ENCODE data around the gene WDR5.
A peak's percentile ranks its signal among the peaks of the same experiment; 100 is the strongest.
"Not testable (repeated sequence)": the region's sequence is repeated elsewhere in the genome, so short reads cannot be mapped to it uniquely, and the experiment has no call there.

WDR5 gene

DNA sequence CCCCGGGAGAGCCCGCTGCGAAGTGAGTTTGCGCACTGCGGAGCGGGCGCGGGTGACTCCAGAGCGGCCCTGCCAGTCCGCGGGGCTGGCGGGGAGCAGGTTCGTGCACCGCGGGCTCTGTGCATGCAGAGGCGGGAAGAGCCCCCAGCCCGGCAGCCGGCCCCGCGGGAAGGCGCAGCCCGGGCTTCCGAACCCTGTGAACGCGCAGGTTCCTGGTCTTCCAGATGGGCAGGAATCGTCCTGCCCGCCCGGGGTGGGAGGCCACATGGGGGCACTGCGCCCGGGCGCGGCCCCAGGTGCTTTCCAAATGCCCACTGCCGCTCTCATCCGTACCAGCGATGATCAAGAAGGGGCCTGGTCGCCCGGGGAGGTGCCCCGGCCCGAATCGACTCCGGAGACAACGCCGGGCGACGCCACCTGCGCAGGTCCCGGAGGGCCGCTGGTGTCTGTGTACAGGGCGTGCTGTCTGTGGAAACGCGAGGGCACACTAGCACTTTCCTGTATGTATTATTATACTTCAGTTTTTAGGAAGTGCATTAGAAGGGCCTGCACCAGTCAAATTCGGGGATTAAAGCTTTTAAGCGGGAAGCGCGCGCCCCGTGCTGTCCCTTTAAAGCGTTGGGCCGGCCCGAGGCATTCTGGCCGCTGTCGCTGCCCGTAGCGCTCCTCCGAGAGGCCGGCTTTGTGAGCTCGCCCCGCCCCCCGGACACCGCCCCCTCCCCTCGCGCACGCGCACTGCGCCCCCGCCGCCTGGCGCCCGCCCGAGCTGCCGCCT lies at the start of gene WDR5:
TSS of gene WDR5 (plus strand) at position 740 of the 775 bp plus-strand sequence. CDS start 3,796 bp downstream, outside the sequence.
- peak; percentile 65 to 87 for DNase-seq

DNA sequence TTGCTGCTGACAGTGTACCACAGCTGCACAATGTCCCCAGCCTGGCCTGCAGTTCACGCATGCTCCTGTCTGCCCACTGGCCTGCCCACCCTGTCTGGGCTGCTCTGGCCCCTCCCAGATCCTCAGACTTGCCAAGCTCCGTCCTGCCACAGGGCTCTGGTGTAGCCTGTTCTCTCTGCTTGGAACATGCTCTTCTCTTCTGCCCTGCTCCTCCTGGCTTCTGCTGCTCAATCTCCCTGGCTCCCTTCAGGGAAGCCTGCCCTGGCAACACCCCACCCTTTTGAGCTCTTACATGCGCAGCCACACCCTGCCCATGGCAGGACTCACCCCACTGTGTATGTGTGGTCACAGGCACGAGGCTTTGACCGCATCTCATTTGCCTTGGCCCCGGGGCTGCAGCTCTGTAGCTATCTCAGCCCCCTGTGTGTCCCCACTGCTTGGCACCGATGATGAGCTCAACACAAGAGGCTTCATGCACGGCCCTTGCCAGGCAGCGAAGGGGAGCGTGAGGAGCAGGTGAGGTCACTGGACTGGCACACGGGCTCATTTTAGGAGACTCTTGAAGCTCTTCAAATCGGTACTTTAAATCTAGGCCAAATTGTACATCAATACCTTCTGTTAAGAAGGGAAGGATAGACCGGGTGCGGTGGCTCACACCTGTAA lies 47.7 kb upstream of the WDR5 start:
- DNase-seq = no peak

DNA sequence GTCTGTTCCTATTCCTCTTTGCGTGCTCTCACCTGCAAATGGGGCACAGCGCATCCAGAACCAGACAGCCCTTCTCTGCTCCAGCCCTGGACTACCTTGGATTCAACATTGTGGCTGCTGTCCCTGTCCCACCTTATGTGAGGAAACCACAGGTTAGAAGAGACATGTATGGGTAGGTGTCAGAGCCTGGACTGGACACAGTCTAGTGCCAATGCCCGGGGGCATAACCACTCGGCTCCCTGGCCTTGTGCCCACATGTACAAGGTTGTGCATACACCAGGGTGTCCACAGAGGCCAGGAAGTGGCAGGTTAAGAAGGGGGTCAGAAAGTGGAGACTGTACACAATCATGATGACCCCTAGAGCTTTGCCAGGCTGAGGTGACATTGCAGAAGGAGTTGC lies 45.9 kb upstream of the WDR5 start:
- DNase-seq = no peak

DNA sequence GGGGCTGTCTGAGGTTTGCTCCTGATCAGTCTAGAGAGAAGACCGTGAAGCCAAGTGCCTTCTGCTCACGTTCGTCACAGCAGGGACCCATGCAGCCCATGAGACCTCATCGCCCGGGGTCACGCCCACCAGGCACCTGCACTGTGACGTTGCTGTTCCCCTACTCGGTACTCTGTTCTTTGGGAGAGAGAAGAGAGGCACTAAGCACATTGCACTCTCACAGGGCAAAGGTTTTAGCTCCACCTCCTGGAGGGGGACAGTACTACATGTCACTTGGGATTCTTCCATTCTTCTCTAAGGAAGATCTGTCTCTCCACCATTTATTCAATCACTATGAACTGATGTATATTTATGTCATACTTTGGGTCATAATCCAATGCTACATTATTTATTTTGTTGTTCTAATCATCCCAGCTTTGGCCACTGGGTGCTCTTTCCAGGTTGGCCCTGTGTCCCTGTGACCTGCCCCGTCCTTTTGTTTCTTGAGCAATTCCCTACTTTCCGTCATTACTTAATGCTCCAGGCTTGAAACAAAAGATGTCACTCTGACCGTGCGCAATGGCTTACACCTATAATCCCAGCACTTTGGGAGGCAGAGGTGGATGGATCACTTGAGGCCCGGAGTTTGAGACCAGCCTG lies 36.6 kb upstream of the WDR5 start:
- DNase-seq = no peak

DNA sequence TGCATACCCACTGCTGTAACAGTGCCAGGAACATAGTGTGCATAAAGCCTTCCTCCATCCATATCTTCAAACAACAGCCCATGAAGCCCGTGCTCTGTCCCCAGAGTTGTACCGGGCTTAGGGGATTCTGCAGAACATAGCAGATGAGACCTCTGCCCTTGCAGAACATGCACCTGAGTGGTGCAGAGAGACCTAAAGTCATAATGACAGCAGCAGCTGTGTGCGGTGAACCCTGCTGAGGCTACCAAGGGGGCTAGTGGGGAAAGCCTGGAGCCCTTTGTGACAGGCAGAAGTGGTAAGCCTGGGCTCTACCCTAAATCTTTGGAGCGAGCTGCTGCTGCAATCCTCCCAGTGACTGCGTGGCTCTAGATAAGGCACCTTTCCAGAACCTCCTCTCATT lies 35.8 kb upstream of the WDR5 start:
- no peak for DNase-seq

DNA sequence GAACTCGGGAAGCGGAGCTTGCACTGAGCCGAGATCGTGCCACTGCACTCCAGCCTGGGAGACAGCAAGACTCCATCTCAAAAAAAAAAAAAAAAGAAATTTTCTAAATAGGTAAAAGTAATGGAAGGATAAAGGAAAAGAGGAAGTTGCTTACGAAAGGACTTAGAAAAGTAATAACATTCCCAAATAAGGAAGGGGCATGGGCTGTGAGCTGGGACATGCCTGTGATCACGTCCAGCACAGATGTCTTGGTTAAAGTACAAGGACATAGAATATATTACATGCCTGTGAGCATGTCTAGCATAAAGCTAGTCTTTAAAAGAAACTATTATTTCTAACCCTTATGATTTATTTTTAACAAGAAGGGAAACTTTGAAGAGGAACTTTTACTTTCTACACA lies 34.7 kb upstream of the WDR5 start:
- DNase-seq = not testable (repeated sequence)

DNA sequence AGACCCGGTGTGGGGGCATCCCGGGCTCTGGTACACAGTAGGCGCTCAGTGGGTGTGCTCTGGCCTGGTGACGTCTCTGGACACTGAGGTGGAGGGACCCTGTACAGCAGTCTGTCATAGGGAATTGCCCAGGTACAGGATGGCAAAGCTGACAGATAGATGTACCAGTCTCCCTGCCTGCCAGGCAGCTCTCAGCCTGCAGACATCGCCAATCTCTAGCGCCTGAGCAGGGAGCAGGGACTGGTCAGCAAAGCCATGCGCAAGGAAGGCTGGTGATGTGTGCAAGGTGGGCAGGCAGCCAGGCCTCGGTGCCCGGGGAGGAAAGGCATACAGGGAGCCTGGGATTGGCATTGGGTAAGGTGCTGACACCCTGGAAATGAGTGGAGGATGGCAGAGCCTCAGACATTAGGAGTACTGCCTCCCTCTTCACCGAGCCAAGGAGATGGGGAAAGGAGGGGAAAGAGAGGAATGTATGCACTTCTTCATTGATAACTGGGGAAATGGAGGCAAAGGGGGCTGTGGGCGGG lies 34.2 kb upstream of the WDR5 start:
- DNase-seq = no peak

DNA sequence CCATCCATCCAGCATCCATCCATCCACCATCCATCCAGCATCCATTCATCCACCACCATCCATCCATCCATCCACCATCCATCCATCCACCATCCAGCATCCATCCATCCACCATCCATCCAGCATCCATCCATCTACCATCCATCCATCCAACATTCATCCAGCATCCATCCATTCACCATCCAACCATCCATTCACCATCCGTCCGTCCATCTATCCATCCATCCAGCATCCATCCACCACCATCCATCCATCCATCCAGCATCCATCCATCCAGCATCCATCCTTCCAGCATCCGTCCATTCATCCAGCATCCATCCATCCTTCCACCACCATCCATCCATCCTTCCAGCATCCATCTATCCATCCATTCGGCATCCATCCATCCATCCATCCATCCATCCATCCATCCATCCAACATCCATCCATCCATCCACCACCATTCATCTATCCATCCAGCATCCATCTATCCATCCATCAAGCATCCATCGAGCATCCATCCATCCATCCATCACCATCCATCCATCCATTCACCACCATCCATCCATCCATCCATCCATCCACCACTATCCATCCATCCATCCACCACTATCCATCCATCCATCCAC lies 32.4 kb upstream of the WDR5 start:
- no peak for DNase-seq

DNA sequence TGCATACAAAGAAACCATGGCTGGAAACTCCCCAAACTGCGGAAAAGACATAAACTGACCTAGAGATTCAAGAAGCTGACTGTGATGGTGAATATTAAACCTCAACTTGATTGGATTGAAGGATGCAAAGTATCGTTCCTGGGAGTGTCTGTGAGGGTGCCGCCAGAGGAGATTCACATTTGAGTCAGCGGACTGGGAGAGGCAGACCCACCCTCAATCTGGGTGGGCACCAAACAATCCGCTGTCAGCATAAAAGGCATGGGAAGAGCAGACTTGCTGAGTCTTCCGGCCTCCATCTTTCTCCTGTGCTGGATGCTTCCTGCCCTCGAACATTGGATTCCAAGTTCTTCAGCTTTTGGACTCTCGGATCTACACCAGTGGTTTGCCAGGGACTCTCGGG lies 24.8 kb upstream of the WDR5 start:
- no peak for DNase-seq

DNA sequence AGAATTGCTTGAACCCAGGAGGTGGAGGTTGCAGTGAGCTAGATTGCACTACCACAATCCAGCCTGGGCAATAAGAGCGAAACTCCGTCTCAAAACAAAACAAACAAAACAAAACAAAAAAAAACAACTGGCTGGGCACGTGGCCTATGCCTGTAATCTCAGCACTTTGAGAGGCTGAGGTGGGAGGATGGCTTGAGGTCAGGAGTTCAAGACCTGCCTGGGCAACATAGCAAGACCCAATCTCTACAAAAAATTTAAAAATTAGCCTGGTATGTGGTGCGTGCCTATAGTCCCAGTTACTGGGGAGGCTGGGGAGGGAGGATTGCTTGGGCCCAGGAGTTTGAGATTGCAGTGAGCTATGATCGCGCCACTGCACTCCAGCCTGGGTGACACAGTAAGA lies 23.3 kb upstream of the WDR5 start:
- no peak for DNase-seq

DNA sequence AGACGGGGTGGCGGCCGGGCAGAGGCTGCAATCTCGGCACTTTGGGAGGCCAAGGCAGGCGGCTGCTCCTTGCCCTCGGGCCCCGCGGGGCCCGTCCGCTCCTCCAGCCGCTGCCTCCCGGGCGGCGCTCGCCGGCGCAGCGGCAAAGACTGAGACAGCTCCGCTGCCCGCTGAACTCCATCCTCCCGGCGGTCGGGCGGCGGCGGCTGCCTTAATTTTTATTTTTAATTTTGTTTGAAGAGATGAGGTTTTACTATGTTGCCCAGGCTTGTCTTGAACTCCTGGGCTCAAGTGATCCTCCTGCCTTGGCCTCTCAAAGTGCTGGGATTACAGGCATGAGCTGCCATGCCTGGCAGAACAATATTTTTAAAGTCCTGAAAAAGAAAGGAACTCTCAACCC lies 16.9 kb upstream of the WDR5 start:
- not testable (repeated sequence) for DNase-seq

DNA sequence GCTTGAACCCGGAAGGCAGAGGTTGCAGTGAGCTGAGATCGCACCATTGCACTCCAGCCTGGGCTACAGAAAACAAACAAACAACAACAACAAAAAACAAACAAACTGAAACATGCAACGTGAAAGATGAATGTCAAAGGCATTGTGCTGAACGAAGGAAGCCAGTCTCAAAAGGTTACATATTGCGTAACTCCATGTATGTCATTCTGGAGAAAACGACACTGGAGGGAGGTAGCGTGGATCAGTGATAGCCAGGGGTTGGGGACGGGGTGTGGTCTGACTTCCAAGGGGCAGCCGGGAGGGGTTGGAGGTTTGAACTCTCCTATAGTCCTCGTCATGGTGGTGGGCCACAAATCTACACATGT lies 12.1 kb upstream of the WDR5 start:
- DNase-seq = no peak

DNA sequence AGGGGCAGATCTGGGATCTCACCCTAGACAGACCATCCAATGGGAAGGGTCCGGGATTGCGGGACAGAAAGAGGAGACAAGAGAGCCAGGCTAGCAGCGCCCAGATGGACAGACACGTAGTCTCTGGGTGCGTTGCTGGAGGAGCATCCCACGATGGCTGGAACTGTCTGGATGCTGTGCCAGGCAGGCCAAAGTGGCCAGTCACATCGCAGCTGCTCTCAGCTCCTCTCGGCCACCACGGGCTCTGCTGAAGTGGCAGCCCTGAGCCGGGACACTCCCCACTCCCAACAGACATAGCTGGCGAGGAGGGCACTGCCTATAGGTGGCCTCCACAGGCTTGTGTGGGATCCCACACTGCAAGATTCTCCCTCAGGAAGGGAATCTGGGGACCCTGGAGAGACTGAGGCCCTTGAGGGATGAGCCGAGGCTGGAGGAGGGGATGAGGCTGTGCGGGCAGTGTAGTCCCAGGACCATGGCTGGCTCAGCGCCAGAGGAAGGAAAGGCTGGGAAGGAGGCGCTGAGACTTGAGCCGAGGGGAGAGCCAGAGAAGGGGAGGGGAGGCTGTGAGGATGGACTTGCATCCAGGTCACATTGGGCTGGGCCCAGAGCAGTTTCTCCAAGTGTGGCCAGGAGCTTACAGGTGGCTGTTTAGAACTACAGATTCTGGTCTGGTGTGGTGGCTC lies 10.3 kb upstream of the WDR5 start:
- DNase-seq = no peak

DNA sequence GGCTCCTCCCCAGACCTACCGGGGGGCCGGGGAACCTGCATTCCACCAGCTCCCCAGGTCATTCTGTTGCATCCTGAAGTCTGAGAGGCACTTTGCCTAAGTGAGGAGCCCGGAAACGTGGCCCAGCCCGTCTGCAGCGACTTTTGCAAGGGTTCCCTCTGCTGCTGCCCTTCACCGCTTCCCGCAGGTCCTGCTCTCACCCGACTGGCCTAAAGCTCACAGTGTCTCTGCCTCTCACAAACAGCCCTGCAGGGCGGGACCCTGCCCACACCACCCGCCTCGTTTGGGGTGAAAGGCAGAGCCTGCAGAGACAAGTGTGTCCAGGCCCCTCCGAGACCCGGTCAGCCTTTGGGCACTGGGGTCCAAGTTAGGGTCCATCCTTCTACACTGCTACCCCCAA lies 9.5 kb upstream of the WDR5 start:
- DNase-seq = no peak

DNA sequence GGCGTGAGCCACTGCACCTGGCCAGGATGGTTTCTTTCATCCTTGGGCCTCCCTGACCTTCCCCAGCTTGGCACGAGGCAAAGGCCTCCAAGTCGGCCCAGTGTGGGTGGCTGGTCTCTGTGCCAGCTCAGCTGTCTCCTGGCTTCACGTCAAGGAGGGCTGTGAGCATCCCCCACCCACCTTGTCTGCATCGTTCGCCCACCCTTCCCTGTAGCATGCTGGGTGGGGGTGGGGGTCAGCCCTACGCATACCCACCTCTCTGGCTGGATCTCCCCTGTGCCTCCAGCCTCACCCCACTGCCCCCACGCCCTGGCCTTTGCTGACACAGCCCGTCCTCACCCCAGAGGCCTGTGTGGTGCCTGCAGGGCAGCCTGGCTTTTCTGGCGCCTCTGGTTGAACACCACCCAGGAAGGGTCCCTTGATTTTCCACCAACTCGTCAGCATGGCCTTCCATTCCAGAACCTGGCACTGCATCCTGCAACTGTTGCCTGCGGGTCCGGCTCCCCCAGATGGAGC lies 8.8 kb upstream of the WDR5 start:
- no peak for DNase-seq

DNA sequence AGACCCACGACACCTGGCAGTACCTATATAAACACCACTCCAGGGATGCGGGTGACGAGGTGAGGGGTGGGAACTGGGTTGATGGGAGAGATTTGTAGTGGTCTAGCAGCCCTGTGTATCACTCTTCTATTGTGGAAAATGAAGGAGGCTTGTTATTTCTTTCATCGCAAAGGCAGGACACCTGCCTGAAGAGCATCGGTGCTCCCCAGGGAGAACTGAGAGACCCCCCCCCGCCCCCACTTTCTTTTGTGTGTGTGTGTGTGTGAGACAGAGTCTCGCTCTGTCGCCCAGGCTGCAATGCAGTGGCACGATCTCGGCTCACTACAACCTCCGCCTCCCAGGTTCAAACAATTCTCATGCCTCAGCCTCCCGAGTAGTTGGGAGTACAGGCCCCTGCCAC lies 8.3 kb upstream of the WDR5 start:
- DNase-seq = no peak

DNA sequence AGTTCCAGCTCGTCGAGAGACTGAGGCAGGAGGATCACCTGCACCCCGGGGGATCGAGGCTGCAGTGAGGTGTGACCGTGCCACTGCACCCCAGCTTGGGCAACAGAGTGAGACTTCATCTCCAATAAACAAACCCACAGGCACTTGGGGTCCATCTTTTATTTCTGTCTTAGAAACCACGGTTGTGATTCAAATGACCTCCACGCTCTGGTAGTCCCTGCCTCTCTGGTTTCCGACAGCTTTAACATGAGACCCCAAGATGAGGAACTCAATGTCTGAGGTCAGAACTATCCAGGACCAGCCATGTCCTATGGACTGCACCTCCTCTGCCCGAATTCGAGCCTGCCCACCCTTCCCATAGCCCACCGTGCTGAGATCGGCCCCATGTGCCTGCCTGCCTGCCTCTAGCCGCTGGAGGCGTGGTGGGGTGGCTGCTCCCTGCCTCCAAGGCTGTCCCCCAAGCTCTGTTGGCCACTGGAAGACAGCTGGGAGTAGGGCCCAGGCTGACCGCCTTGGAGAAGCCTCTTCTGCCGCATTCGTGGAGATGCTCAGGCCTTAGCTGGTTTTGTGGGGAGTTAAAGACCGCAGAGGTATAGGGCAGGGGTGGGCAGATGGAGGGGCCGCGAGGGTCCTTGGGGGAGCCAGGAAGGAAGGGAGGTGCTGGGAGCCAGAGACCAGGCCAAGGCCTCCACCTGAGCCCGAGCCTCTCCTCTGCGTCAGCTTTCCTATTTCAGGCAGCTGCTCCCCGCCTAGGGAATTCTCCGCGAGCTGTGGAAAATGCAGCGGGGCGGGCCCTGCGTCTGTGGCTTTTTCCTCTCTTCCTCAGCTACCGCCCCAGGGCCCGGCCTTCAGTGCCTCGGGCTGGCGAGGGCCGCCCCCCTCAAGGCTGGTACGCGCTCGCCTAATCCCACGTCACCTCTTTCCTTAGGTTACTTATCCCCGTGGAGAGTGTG lies 6.9 kb upstream of the WDR5 start:
- no peak for DNase-seq

DNA sequence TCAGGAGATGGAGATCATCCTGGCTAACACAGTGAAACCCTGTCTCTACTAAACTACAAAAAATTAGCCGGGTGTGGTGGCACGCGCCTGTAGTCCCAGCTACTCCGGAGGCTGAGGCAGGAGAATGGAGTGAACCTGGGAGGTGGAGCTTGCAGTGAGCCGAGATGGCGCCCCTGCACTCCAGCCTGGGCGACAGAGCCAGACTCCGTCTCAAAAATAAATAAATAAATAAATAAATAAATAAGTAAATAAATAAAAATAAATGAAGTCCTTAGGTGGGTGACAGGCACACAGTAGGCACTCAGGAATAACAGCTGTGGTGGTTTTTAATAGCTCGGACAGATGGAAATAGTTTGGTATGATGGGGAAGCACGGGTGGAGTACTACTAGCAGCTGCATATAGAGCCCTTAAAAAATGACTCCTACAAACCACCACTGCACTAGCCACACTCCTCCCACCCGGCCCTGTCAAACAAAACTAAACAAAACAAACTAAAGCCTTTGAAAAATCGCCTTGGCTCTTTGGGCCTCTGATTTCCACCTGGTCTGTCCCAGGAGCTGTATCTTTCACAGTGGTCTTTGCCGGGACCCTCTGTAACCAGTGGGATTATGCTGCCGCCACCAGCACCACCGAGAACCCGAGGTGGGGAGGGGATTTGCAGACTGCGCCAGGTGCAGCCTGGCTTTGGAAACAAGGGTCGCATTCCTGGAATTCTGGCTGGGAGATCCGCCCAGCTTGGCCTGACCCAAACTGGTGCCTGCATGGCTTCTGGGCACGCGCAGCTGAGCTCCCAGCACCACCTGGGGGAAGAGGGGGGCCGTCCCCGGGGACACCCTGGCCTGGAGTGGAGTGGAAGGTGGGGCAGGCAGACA lies 5.1 kb upstream of the WDR5 start:
- no peak for DNase-seq

DNA sequence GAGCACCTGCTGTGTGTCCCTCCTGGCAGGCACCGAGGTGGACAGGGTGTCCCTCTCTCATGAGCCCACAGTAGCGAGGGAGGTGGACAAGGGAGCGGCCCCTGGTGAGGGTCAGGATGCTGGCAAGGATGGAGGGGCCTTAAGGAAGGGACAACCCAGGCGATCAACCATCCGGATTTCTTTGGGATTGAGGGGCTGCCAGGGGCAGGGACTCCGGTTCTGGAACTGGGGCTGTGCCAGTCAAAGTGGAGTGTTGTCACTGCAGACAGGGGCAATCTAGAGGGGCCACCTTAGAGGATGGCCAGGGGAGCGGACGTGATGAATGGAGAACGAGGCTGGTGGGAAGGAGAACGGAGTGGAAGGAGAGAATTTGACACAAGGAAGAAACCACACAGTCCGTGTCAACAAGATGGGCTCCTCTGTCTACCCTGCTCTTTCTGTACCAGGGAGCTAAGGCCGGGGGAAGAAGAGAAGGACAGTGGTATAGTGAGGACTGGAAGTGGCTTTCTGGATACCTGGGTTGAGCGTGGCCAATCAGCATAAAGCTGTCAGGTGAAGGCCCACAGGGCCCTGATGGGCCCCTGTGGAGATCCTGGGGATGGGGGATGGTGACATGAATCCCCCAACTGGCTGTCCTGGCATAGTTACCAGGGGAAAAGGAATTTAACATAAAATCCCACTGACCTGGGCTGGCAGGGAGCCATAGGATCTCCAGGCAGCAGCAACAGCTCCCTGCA lies 4.2 kb upstream of the WDR5 start:
- DNase-seq = no peak
